ENCODE data around the gene NPAS2.
A peak's percentile ranks its signal among the peaks of the same experiment; 100 is the strongest.

NPAS2 gene

DNA sequence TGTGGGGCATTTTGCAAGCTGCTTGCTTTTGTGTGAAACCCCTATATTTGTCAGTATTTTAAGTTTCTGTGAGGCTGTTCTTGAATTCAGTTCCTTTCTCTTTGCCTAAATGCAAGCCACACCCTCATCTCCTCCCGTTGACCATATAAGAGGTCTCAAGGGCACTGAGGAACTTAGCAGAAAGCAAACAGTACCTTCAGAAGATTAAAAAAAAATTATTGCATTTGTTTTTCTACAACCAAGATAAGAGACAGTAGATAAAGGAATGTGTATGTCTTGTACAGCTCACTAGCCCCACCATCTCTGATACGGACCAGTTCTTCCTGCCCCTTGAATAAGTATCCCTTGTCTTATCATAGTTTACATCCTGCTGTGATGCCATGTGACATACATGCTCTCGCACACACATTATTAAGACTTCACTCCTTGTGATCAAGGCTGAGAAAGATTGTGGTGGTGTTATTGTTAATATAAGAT lies 64.2 kb downstream of the NPAS2 start:
- DNase-seq (ENCODE audit: low read depth) = peak; percentile 71

DNA sequence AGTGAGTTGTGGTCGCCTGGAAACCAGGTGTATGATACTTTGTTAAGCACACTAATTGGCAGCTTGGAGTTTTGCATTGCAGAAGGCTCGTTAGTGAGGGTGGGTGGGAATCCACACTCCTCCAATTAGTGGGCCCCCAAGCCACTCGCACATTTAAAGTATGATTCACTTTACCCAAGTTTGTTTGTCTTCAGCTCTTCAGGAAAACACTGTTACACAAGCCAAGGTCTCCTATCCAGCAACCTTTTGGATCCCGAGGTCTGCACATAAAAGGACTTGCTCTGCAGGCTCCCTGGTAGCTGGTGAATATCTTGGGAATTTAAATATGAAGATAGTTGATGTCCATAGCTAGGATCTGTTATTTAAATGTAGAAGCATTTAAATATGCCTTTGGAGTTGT lies 66.1 kb downstream of the NPAS2 start:
- DNase-seq (ENCODE audit: low read depth) = no peak

DNA sequence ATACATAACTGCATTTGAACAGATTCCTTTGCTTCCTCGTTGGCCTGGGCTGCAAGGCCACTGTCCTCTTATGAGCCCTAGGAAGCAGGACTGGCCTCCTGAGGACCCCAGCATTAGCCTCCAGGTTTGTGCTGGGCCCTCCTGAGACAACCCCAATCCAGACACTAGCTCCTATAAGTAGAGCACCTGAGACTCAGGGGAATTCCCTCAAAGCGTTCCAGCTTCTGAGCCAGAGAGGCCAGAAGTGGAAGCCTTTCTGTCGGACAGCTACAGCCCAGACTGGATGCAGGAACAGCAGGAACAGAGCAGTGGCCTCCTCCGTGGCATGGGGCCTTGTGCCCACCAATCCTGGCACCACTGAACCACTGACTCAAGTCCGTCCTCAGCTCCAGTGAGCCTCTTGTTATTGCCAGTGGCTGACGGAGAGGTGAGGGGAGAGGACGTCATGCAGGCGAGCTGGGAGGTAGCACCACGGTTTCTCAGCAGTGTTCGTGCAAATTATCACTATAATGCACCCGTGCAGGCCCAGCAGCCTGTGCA lies 67.2 kb downstream of the NPAS2 start:
- DNase-seq (ENCODE audit: low read depth) = no peak

DNA sequence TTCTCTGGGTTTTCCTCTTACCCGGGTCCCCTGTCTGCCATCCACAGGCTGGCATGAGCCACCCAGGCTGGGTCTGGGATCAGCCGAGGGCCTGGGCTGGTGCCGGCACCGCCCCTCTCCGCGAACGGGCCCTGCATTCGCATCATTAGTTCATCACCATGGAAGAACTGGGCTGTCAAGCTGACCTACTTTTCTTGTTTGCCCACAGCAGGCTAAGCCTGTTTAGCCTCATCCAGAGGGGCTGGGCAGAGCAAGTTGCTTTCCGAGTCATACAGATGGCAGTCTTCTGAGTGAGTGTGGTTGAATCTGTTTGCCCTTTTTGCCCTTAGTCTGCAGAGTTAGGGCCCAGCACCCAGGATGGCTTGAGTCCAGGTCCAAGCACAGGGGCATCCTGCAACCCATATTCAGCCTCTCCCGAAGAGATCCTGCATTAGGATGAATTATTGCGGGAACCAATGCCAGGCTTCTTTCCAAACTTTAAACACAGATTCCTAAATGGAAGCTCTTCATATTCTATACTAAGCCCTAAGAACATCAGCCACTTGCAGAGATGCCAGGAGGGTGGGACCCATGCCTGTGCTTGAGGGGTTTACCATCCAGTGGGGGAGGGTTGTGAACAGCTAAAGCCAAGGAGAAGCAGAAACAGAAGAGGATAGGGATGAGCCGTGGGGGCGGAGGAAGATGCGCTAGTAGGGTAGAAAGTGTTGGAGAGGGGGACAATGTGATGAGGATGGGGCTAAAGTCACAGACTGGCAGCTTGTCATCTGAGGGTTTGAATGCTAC lies 68.0 kb downstream of the NPAS2 start:
- peak; percentile 79 for DNase-seq (ENCODE audit: low read depth)

DNA sequence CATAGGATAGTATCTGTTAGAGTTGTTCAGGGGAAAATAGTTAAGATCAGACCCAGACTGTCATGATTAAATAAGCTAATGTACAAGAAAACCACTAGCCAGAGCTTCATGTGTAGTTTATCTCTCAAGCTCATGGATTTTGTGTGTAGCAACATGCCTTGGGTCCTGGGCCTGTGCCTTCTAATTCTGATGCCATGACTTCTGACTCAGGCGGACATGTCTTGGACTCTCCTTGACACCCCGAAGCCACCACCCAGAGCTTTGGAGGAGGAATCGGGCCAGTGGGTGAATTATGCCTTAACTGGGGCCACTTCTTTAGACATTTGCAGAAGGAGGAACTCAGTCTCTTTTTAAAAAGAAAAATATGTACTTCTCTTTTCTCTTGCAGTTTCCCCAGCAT lies 68.7 kb downstream of the NPAS2 start:
- no peak for DNase-seq (ENCODE audit: low read depth)

DNA sequence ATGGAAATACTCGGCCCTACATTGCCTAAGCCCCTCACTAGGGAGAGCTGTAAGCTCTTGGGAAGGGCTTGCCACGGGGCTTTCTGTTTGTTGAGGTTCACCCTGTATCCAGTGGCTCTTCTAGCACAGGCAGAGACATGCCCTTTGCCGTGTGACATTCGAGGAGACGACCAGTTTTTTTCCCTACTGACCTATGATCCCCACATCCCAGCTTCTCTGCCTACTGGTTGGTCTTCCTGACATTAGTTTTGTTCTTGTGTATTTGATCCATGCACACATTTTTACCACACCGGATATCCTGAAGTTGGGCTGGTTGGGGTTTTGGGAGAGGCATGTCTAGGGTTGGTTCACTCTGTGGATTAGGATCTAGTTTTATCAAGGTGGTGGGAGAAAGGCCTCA lies 69.3 kb downstream of the NPAS2 start:
- no peak for DNase-seq (ENCODE audit: low read depth)

DNA sequence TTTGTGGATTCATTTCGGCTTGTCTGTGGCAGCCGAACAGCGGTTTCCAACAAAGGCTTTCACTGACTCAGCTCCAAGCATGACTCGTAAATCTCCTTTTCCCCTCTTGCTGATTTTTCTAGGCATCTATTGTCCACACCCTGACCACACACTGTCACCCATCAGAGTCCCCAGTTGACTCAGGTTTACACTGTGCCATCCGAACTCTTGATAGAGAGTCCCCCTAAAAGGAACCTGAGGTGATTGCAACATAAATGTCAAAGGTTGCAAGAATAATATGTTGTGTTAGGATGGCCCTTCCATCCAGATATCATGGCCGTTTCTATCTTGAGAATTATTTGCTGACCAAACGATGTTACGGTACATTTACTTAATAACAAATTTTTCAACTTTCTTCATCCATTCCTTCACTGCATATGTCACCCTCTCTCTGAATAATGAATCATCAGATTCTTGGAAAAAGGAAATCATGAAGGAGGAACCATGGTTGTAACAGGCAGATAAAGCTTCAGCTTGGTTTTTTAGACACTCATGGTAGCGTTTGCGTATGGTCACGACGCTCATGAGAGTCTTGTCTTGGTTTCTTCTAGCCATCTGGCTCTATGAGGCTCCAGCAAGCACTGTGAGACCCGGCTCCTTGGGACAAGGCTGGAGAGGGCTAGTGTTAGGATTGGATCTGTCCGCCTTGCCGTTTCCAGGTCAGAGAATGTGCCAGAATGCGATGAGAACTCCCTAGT lies 72.1 kb downstream of the NPAS2 start:
- DNase-seq (ENCODE audit: low read depth) = peak; percentile 80

DNA sequence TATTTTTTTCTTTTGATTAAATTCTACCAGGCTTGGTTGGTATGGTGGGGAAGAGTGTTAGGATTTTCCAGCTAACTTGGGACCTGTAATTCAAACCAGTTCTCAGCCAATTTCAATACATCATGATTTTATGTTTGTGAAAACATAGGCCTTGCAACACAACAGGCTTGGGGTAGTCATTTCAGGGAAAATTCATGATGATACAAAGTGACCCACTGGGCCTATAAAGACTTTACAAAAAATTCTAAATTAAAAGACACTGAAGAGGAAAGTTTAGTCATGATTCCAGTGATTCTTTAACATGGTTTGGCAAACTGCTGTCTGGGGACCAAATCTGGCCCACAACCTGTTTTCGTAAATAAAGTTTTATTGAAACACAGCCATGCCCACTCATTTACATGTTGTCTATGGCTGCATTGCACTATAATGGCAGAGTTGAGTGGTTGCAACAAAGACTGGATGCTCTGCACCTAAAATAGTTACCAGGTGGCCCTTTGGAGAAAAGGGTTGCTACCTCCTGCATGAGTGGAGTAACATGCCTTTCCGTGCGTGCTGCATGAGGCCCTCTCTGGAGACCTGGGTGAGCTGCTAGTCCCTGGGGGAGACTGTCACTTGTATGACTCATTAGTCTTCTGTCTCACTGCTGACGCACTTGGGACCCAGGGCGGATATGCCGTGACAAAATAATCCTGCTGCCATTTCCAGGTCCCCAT lies 73.6 kb downstream of the NPAS2 start:
- DNase-seq (ENCODE audit: low read depth) = no peak

DNA sequence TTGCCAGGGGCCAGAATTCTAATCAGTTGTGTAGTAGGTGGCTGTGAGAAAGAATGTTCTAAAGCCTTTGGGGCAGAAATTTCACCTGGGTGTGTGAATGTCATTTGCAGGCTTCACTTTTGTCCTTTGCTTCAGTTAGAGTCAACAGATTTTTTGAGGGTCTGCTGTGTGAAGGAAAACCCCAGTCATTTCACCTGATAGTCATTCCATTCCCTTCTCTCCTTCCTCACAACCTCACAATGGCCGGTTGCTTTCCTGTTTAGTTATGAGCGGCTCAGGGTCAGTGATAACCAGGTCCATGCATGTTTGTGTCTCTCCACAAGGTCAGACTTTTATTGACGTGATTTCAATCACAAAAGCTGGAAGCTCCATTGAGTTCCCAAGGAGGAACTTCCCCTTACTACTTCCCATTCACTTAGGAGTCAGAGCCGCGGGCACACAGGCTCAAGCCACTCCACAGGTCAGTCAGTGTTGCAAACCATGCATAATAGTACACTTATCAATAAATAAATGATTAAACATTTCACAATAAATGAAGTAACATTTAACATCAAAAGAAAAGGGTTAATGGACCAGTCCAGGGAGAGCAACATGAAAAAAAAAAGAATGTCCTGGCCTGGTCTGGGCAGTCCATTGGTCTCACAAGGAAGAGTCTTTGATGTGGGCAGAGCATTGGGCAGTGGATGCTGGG lies 74.3 kb downstream of the NPAS2 start:
- no peak for DNase-seq (ENCODE audit: low read depth)

DNA sequence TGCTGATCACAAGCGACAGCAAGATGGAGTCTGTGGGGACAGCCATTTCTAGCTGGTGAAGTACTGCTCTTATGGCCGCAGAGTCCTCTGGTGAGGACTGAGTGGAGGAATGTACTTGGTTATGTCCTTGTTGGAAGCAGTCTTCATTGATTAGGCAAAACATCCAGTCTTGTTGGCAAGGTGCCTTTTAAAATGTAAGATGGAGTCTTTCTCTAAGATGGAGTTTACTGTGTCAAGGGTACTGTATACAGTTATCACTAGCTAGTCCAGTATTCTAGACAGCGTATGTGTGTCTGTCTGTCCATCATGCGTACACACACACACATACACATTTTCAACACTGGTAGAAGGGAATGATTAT lies 74.8 kb downstream of the NPAS2 start:
- no peak for DNase-seq (ENCODE audit: low read depth)

DNA sequence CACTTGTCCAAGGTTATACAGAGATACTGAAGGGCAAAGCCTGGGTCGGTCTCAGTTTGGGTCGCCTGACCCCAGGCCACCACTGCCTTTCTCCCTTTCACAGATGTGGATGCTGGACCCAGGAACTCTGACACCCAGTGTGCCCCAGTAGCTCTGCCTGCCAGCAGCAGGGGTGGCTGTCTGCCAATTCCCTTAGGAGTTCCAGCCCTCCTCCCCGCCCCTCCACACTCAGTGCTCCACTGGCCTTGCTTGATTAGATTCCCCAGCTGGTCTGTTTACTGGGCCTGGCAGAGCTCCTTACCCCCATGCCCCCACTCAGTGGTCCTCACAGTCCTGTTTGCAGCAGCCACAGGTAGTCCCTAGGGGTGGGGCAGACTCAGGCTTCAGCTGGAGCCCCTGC lies 75.5 kb downstream of the NPAS2 start:
- no peak for DNase-seq (ENCODE audit: low read depth)

DNA sequence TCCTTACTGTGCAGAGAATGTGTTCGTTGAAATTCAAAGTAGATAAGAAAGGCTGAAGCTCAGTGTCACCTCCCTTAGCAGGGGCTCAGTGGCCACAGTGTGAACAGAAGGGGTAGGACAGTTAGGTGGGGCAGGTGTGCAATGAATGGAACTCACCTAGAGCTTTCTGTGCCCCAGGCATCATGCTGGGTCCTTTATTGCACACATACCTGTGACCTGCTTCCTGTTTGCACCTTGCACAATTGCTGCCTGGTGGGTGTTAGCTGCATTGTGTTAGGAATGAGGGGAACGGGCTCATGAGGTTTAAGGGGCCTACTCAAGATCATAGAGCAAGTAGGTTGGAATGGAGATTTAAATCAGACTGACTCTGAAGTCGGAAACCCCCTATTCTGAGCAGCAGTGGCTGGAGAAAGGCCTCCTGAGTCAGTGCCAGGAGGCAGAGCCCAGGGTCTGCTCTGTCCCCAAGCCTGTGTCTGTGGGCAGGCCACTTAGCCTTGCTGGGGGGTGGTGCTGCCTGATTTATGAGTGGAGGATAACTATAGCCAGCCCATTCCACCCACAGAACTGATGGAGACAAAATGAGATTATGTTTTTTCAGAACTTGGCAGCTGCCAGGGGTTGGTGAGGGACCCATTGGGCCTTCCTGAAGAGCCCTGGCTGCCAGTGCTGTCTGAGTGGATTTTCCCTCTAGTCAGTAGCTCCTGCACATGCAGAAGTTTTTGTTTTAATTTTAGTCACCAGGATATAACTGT lies 76.2 kb downstream of the NPAS2 start:
- DNase-seq (ENCODE audit: low read depth) = no peak

DNA sequence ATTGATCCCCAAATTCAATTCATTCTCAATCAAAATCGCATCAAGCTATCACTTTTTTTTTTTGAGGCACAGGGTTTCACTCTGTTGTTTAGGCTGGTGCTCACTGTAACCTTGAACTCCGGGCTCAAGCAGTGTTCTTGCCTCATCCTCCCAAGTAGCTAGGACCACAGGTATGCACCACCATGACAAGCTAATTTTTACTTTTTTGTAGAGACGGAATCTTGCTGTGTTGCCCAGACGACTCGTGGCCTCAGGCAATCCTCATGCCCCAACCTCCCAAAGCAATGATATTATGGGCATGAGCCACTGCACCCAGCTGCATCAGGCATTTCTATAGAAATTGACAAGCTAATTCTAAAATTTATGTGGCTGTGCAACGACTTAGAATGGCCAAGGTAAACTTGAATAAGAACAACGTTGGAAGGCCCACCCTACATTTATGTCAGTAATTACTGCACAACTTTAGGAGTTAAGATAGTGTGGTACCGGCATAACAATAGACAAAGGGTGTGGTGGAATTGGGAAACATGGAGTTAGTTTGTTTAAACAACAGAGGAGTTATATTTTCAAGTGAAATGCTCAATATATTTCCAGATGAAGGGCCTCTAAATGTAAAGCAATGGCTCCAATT lies 78.2 kb downstream of the NPAS2 start:
- DNase-seq (ENCODE audit: low read depth) = no peak

DNA sequence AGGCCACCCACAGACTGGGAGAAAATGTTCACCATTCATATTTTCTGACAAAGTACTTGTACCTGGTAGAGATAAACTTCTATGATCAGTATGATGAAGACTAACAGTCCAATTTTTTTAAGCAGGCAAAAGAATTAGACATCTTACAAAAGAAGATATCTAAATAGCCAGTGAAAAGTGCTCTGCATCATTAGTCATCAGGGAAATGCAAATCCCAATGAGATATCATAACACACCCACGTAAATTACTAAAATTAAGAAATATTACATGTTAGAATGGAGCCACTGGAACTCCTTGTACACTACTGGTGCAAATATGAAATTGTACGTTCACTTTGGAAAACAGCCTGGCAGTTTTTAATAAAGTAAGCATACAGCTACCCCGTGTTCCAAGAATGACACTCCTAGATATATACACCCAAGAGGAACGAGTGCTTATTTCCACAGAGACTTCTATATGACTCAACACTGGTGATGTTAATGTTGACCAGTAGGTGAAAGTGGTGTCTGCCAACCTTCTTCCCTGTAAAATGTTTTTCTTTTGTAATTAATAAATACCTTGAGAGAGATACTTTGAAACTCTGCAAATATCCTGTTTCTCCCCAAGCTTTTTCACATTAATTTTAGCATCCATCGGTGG lies 80.3 kb downstream of the NPAS2 start:
- peak; percentile 65 for DNase-seq (ENCODE audit: low read depth)

DNA sequence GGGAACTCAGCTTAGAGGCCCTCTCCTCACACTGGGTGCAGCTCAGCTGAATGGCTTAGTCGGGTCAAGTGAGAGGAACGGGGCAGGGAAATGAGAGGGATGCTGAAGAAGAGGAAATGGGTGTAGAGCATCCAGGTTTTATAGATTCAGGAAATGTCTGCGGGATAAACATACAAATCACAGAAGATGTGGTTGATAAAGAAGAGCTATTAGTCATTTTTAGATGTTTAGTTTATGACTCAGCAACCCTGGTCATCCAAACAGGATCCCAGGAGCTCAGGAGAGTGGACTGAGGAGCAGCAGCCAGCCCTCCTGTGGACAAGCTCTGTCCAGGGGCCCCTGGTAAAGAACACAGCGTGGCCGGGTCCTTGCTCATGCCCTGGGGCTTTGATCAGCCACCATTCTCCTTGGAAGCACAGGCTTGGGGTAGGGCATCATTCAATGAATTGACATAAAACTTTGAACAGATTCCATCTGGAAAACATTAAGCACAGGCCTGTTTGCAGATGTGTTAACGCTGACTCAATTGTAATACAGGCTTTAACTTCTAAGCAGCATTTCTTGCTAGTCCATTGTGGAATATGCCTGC lies 83.0 kb downstream of the NPAS2 start:
- DNase-seq (ENCODE audit: low read depth) = peak; percentile 95

DNA sequence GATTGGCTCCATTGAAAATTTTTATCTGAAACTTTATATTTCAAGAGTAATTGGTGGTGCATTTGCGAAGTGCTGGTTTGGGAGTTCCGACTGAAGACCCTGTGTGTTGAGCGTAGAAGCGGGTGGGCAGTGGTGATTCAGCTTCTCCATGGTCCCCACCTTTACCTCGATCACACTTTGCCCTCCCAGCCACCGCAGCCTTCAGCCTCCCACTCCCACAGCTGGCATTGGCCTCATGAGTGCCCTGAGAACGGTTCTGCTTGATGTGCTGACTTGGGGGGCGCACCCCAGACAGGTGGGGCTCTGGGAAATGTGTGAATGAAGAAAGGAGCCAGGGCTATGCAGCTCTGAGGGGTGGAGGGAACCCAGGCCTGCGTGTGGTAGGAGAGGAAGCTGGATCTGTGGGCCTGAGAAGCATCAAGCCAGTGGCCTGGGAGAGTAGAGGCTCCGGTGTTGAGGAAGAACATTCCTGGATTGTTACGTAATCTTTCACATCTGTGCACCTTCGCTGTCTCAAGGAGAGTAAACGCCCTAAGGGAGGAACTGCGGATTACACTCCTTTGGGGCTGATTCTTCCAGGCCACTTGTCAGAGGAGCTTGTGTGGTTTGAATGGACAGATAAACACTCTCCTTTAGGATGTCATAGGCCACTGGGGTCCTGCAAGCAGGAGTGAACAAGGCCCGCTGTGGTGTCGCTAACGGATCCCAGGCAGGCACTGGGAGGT lies 83.8 kb downstream of the NPAS2 start:
- peak; percentile 75 for DNase-seq (ENCODE audit: low read depth)

DNA sequence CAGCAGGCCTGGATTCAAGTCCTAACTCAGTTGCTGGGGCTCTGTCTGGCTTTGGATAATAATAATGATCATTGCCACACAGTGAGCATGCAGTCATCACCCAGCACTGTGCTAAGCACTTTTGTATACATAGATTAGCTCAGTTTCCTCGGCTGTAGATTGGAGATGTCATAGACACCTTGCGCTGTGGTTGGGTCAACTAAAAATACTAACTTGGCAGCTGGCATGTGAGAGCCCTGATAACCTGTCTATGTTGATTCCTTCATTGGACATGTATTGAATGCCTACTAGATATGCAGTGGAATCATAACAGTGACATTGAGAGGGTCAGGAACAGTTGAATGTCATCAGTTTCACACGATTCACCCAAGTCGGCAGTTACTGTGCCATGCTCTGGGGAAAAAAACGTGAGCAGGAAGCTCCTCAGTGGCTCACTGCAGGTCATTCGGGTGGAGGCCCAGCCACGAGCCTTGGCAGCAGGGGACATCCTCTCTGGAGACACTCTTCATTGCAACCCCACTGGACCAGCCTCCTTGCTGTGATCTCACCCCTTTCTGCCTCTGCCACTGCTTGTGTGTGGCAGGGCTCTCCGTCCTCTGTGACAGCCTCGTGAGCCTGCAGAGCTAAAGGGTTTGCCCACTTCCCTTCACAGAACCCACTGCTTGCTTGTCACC lies 85.3 kb downstream of the NPAS2 start:
- DNase-seq (ENCODE audit: low read depth) = no peak

DNA sequence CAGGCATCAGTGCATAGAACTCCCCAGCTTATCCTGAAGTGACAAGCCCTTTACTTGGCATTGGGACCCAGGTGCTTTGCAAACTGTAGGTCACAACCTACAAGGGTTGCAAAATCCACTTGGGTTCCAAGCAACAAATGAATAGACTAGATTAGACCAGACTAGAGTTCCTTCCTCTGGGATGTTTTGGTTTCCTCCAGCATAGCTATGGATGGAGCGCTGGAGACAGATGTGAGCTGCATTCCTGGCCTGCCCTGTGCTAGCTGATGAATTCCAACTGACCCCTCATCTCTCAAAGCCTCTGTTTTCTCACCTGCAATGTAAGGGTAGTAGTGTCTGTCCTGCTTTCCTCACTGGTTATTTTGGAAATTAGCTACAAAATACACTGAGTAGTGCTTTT lies 86.2 kb downstream of the NPAS2 start:
- DNase-seq (ENCODE audit: low read depth) = no peak

DNA sequence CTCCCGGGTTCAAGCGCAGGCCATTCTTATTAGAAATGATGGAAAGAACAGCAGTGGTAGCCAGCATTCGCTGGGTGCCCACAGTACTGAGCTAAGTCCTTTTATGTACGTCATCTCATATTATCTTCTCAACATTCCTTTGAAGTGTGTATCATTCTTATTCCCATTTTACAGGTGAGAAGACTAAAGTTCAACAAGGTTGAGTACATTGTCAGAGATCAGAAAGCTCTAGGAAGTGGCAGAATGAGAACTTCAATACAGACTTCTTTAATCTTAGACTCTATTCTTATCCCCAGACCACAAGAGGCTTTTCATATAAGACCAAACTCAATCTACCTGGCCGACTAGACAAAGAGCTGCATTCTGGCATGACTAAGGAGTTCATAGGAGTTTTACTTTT lies 86.7 kb downstream of the NPAS2 start:
- DNase-seq (ENCODE audit: low read depth) = no peak

Data from amniotic epithelial cell (primary cell).